ENCODE measurements around the gene CD300C.
"Not testable (repeated sequence)": the region's sequence is repeated elsewhere in the genome, so short reads cannot be mapped to it uniquely, and the experiment has no call there.

The CD300C gene

GRCh38 chr17:74578979-74579378 is 33.1 kb upstream of the CD300C start:
- Histone ChIP-seq H3K9ac (ENCODE audit: low read length) (no peak overlapping the region), H3K4me2 (ENCODE audit: low read length) (no peak overlapping the region), H4K20me1 (ENCODE audit: insufficient read depth, low read length) (no peaks in the 10 kb centered on the region), H3K4me1 (ENCODE audit: low read length) (no peaks in the 10 kb centered on the region), H3K36me3 (replicated peaks; ENCODE audit: low read depth, low read length) (no peaks in the 10 kb centered on the region), H2AFZ (ENCODE audit: low read depth, low read length) (no peak overlapping the region), H3K4me3 (ENCODE audit: low read length) (no peak overlapping the region), H3K27me3 (ENCODE audit: low read depth, low read length) (peaks cover 16% of the 10 kb centered on the region), H3K79me2 (ENCODE audit: low read length) (no peaks in the 10 kb centered on the region), H3K9me3 (ENCODE audit: insufficient read depth, low read length) (no peaks in the 10 kb centered on the region), H3K27ac (ENCODE audit: low read length) (no peak overlapping the region)
- TF ChIP-seq CTCF (IDR thresholded peaks at IDR 0.05; ENCODE audit: low read depth, low read length) (no peak), EZH2phosphoT487 (IDR thresholded peaks at IDR 0.05; ENCODE audit: low read depth) (no peak)

- Histone ChIP-seq H2AFZ (ENCODE audit: low read depth, low read length) (no peak overlapping the region), H3K27ac (ENCODE audit: low read length) (no peak overlapping the region), H3K9me3 (ENCODE audit: insufficient read depth, low read length) (no peaks in the 10 kb centered on the region), H3K4me3 (ENCODE audit: low read length) (no peak overlapping the region), H3K79me2 (ENCODE audit: low read length) (no peaks in the 10 kb centered on the region), H3K36me3 (replicated peaks; ENCODE audit: low read depth, low read length) (no peaks in the 10 kb centered on the region), H3K4me1 (ENCODE audit: low read length) (no peaks in the 10 kb centered on the region), H4K20me1 (ENCODE audit: insufficient read depth, low read length) (no peaks in the 10 kb centered on the region), H3K9ac (ENCODE audit: low read length) (no peak overlapping the region), H3K27me3 (ENCODE audit: low read depth, low read length) (peaks cover 26% of the 10 kb centered on the region), H3K4me2 (ENCODE audit: low read length) (no peak overlapping the region)
- TF ChIP-seq CTCF (IDR thresholded peaks at IDR 0.05; ENCODE audit: low read depth, low read length) (no peak), EZH2phosphoT487 (IDR thresholded peaks at IDR 0.05; ENCODE audit: low read depth) (no peak)
Measured at GRCh38 chr17:74574489-74575142, 28.7 kb upstream of the CD300C start.

GRCh38 chr17:74573635-74574034 is 27.7 kb upstream of the CD300C start:
- H3K27ac ChIP-seq (ENCODE audit: low read length); H3K79me2 ChIP-seq (ENCODE audit: low read length); H3K9me3 ChIP-seq (ENCODE audit: insufficient read depth, low read length); H4K20me1 ChIP-seq (ENCODE audit: insufficient read depth, low read length); H3K36me3 ChIP-seq (replicated peaks; ENCODE audit: low read depth, low read length); H3K9ac ChIP-seq (ENCODE audit: low read length); H3K4me1 ChIP-seq (ENCODE audit: low read length); H3K4me2 ChIP-seq (ENCODE audit: low read length); H3K4me3 ChIP-seq (ENCODE audit: low read length); H2AFZ ChIP-seq (ENCODE audit: low read depth, low read length): not testable (repeated sequence)
- H3K27me3 ChIP-seq (ENCODE audit: low read depth, low read length) = peaks cover 26% of the 10 kb centered on the region

- H3K79me2 ChIP-seq (ENCODE audit: low read length) = no peaks in the 10 kb centered on the region
- H3K4me3 ChIP-seq (ENCODE audit: low read length) = no peak overlapping the region
- no peaks in the 10 kb centered on the region for H3K9me3 ChIP-seq (ENCODE audit: insufficient read depth, low read length)
- H3K9ac ChIP-seq (ENCODE audit: low read length) = no peak overlapping the region
- H4K20me1 ChIP-seq (ENCODE audit: insufficient read depth, low read length) = no peaks in the 10 kb centered on the region
- H3K4me2 ChIP-seq (ENCODE audit: low read length) = no peak overlapping the region
- no peak overlapping the region for H2AFZ ChIP-seq (ENCODE audit: low read depth, low read length)
- no peak overlapping the region for H3K27ac ChIP-seq (ENCODE audit: low read length)
- no peaks in the 10 kb centered on the region for H3K4me1 ChIP-seq (ENCODE audit: low read length)
- TF ChIP-seq CTCF (IDR thresholded peaks at IDR 0.05; ENCODE audit: low read depth, low read length) (no peak), EZH2phosphoT487 (IDR thresholded peaks at IDR 0.05; ENCODE audit: low read depth) (no peak)
- H3K36me3 ChIP-seq (replicated peaks; ENCODE audit: low read depth, low read length) = no peaks in the 10 kb centered on the region
- H3K27me3 ChIP-seq (ENCODE audit: low read depth, low read length) = peaks cover 26% of the 10 kb centered on the region
Measured at GRCh38 chr17:74573169-74573568, 27.3 kb upstream of the CD300C start.

Measured in OCI-LY3 (cell line).